ENCODE measurements around the gene NNMT.

- TF ChIP-seq CTCF (IDR thresholded peaks at IDR 0.05) (no peak), POLR2AphosphoS5 (IDR thresholded peaks at IDR 0.05) (no peak)
Measured at GRCh38 chr11:114256176-114256966, 39.8 kb upstream of the NNMT start.
